Activated naive CD8-positive, alpha-beta T cell treated with anti-CD3 and anti-CD28 coated beads, Interleukin-2, amount 10 ng/mL, durations not matched to agents 7 days and 5 days (primary cell): Measurements from ENCODE around the gene TBP. TPM values are rescaled to one million over a fixed set of nuclear protein-coding genes. Genes with fewer than 3 reads are reported as not detected.
"Not testable (repeated sequence)": the region's sequence is repeated elsewhere in the genome, so short reads cannot be mapped to it uniquely, and the experiment has no call there.

Experiments used
- ATAC-seq: fragments of 150-1000 bp; cut with Tn5 transposase; one replicate; pipeline ENCODE4 v1.10.0; 2021; ENCODE audit warnings: low read depth, moderate library complexity
- POLR2A ChIA-PET: fragments of 350-600 bp; sonication (Branson Sonifier 250); formaldehyde crosslinking; loops from one replicate; lab custom pipeline; 2021; ENCODE audit warnings: antibody characterized with exemption; lab: Charles Lee
- DNase-seq: peaks from one replicate; pipeline ENCODE4 v3.0.0; 2021
- H3K27ac Mint-ChIP-seq: one replicate; pipeline ENCODE4 v1.8.0; 2022; ENCODE audit warnings: mild to moderate bottlenecking, mixed read lengths
- H3K27me3 Mint-ChIP-seq: one replicate; pipeline ENCODE4 v1.8.0; 2022; ENCODE audit warnings: mild to moderate bottlenecking, moderate library complexity, mixed read lengths
- H3K36me3 Mint-ChIP-seq: one replicate; pipeline ENCODE4 v1.8.0; 2021; ENCODE audit warnings: mild to moderate bottlenecking, mixed read lengths
- H3K4me1 Mint-ChIP-seq: one replicate; pipeline ENCODE4 v1.8.0; 2021; ENCODE audit warnings: mixed read lengths
- H3K4me3 Mint-ChIP-seq: one replicate; pipeline ENCODE4 v1.8.0; 2022; ENCODE audit warnings: mild to moderate bottlenecking, moderate library complexity, mixed read lengths
- H3K9me3 Mint-ChIP-seq: one replicate; pipeline ENCODE4 v1.8.0; 2021; ENCODE audit warnings: mixed read lengths
- total RNA-seq, 2 experiments: library from RNA; stranded (reverse); gene quantifications; one replicate each; pipeline ENCODE4 v1.2.3, GENCODE V29; 2021

Gene TBP
- total RNA-seq, result 10 to 100 TPM; 28.2 to 29.6 TPM

- POLR2A ChIA-PET, result interaction anchor here (0.7 to 3.2 kb wide), 6 partner anchors 8 to 802 kb away, joined by 3 to 35 read pairs (median 4); partner anchors contain the start of genes DYNLT2, ERMARD and PDCD2
Observed at GRCh38 chr6:170554013-170554795, at the start of gene TBP. TBP (plus strand) TSS chr6:170554369; CDS start chr6:170557030, 2,661 bp downstream.

GRCh38 chr6:170504479-170504878 is 49.7 kb upstream of the TBP start:
- peaks cover 50% of the 10 kb centered on the region for H3K27me3 Mint-ChIP-seq
- H3K9me3 Mint-ChIP-seq, result peaks cover 13% of the 10 kb centered on the region
- H3K4me3 Mint-ChIP-seq, result no peak overlapping the region
- H3K4me1 Mint-ChIP-seq, result peaks cover 5% of the 10 kb centered on the region
- ATAC-seq (no peak), DNase-seq (no peak)
- POLR2A ChIA-PET, result no interaction called here
- no peak overlapping the region for H3K27ac Mint-ChIP-seq
- H3K36me3 Mint-ChIP-seq, result peaks cover 6% of the 10 kb centered on the region

More at GRCh38 chr6:170554013-170554795, at the start of gene TBP:
- ATAC-seq (peak; percentile 95), DNase-seq (peak; percentile 93)
- Mint-ChIP-seq H3K27ac (no peak within 1 kb of the TSS), H3K4me1 (peaks cover 32% of the 10 kb centered on the region), H3K36me3 (peaks cover 12% of the 10 kb centered on the region), H3K9me3 (no peaks in the 10 kb centered on the region), H3K27me3 (no peaks in the 10 kb centered on the region), H3K4me3 (no peak within 1 kb of the TSS)

GRCh38 chr6:170505306-170505705 is 48.9 kb upstream of the TBP start:
- H3K27me3 Mint-ChIP-seq, result peaks cover 47% of the 10 kb centered on the region
- no peak for ATAC-seq
- H3K9me3 Mint-ChIP-seq, result peaks cover 13% of the 10 kb centered on the region
- no peak for DNase-seq
- peaks cover 5% of the 10 kb centered on the region for H3K4me1 Mint-ChIP-seq
- no peak overlapping the region for H3K4me3 Mint-ChIP-seq
- H3K36me3 Mint-ChIP-seq, result peaks cover 6% of the 10 kb centered on the region
- POLR2A ChIA-PET, result no interaction called here
- no peak overlapping the region for H3K27ac Mint-ChIP-seq

GRCh38 chr6:170506446-170506845 is 47.7 kb upstream of the TBP start:
- Mint-ChIP-seq H3K27me3 (peaks cover 37% of the 10 kb centered on the region), H3K4me1 (no peaks in the 10 kb centered on the region), H3K36me3 (peaks cover 4% of the 10 kb centered on the region), H3K9me3 (peaks cover 9% of the 10 kb centered on the region), H3K27ac (no peak overlapping the region), H3K4me3 (no peak overlapping the region)
- POLR2A ChIA-PET, result no interaction called here
- no peak for DNase-seq
- ATAC-seq, result no peak

- not testable (repeated sequence) for ATAC-seq, H3K9me3 Mint-ChIP-seq, H3K4me3 Mint-ChIP-seq, DNase-seq, H3K36me3 Mint-ChIP-seq, H3K27ac Mint-ChIP-seq, H3K4me1 Mint-ChIP-seq
- POLR2A ChIA-PET, result interaction anchor here (0.7 kb wide), 1 partner anchor 201 kb away, joined by 3 read pairs; no protein-coding TSS in a partner anchor
- H3K27me3 Mint-ChIP-seq, result peaks cover 33% of the 10 kb centered on the region
Observed at GRCh38 chr6:170507728-170508127, 46.4 kb upstream of the TBP start.

GRCh38 chr6:170508275-170508674 is 45.9 kb upstream of the TBP start:
- DNase-seq, H3K4me3 Mint-ChIP-seq, H3K4me1 Mint-ChIP-seq, ATAC-seq, H3K9me3 Mint-ChIP-seq, H3K36me3 Mint-ChIP-seq, H3K27ac Mint-ChIP-seq: not testable (repeated sequence)
- H3K27me3 Mint-ChIP-seq, result peaks cover 30% of the 10 kb centered on the region
- POLR2A ChIA-PET, result interaction anchor here (0.7 kb wide), 1 partner anchor 201 kb away, joined by 3 read pairs; no protein-coding TSS in a partner anchor

GRCh38 chr6:170508892-170509722 is 45.1 kb upstream of the TBP start:
- POLR2A ChIA-PET, H3K9me3 Mint-ChIP-seq, ATAC-seq, H3K27ac Mint-ChIP-seq, DNase-seq, H3K36me3 Mint-ChIP-seq, H3K4me1 Mint-ChIP-seq, H3K4me3 Mint-ChIP-seq: not testable (repeated sequence)
- H3K27me3 Mint-ChIP-seq, result peaks cover 27% of the 10 kb centered on the region

- H3K4me1 Mint-ChIP-seq, result no peaks in the 10 kb centered on the region
- no peak overlapping the region for H3K27ac Mint-ChIP-seq
- H3K4me3 Mint-ChIP-seq, result no peak overlapping the region
- ATAC-seq (no peak), DNase-seq (no peak)
- H3K27me3 Mint-ChIP-seq, result peaks cover 22% of the 10 kb centered on the region
- H3K9me3 Mint-ChIP-seq, result no peaks in the 10 kb centered on the region
- POLR2A ChIA-PET, result no interaction called here
- no peaks in the 10 kb centered on the region for H3K36me3 Mint-ChIP-seq
Observed at GRCh38 chr6:170509723-170510018, 44.5 kb upstream of the TBP start.

GRCh38 chr6:170510631-170511030 is 43.5 kb upstream of the TBP start:
- H3K27ac Mint-ChIP-seq, result no peak overlapping the region
- DNase-seq (no peak), ATAC-seq (no peak)
- no peaks in the 10 kb centered on the region for H3K4me1 Mint-ChIP-seq
- H3K9me3 Mint-ChIP-seq, result no peaks in the 10 kb centered on the region
- H3K36me3 Mint-ChIP-seq, result no peaks in the 10 kb centered on the region
- POLR2A ChIA-PET, result no interaction called here
- H3K27me3 Mint-ChIP-seq, result peaks cover 20% of the 10 kb centered on the region
- H3K4me3 Mint-ChIP-seq, result no peak overlapping the region

- ATAC-seq (no peak), DNase-seq (no peak)
- H3K27me3 Mint-ChIP-seq, result peaks cover 17% of the 10 kb centered on the region
- no peak overlapping the region for H3K27ac Mint-ChIP-seq
- no peak overlapping the region for H3K4me3 Mint-ChIP-seq
- H3K36me3 Mint-ChIP-seq, result no peaks in the 10 kb centered on the region
- peaks cover 4% of the 10 kb centered on the region for H3K4me1 Mint-ChIP-seq
- POLR2A ChIA-PET, result no interaction called here
- no peaks in the 10 kb centered on the region for H3K9me3 Mint-ChIP-seq
Observed at GRCh38 chr6:170512249-170512648, 41.9 kb upstream of the TBP start.

GRCh38 chr6:170514908-170515307 is 39.3 kb upstream of the TBP start:
- H3K27ac Mint-ChIP-seq, result no peak overlapping the region
- H3K27me3 Mint-ChIP-seq, result peaks cover 39% of the 10 kb centered on the region
- POLR2A ChIA-PET, result no interaction called here

GRCh38 chr6:170516783-170517616 is 37.2 kb upstream of the TBP start:
- peak; percentile 86 for ATAC-seq
- DNase-seq, result peak; percentile 50
- Mint-ChIP-seq H3K4me1 (peaks cover 7% of the 10 kb centered on the region), H3K36me3 (no peaks in the 10 kb centered on the region), H3K27ac (peak overlapping the region; percentile 32), H3K27me3 (peaks cover 46% of the 10 kb centered on the region), H3K4me3 (peak overlapping the region; percentile 43), H3K9me3 (no peaks in the 10 kb centered on the region)
- POLR2A ChIA-PET, result no interaction called here

More at GRCh38 chr6:170514908-170515307, 39.3 kb upstream of the TBP start:
- no peaks in the 10 kb centered on the region for H3K9me3 Mint-ChIP-seq
- ATAC-seq, result no peak
- no peak overlapping the region for H3K4me3 Mint-ChIP-seq
- H3K36me3 Mint-ChIP-seq, result no peaks in the 10 kb centered on the region
- DNase-seq, result no peak
- peaks cover 4% of the 10 kb centered on the region for H3K4me1 Mint-ChIP-seq
